ENCODE results near the gene SLC25A1. TPM values are rescaled to one million over a fixed set of nuclear protein-coding genes. Genes with fewer than 3 reads are reported as not detected.

Gene SLC25A1
- total and polyA plus RNA-seq, 2 donors from 2014 or later: 62.6 to 128 TPM

DNA sequence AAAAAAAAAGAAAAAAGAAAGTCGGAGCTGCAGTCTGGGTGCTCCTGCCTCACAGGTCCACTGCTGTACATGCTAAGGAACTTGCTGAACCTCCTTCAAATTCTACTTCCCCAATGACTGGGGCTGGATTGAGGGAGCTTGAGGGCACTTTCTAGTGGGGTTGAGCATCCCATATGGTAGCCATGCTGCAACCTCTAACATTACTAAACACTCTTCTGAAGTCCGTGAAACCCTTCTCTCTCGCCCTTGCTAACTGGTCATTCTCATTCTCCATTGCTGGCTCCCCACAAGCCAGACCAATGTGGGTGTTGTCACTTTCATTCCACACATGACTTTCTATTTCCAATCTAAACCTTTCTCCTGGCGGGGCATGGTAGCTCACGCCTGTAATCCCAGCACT is 35.3 kb downstream of the SLC25A1 start:
- peaks cover 5% of the 10 kb centered on the region for H3K27me3 ChIP-seq (ENCODE audit: control insufficient read depth, insufficient read depth, low read length)
- peak overlapping the region in 1 of 3 donors; percentile 98 for H3K4me3 ChIP-seq (ENCODE audit: low read length in 3 of 3)
- DNase-seq (no peak), FAIRE-seq (no peak)
- H3K4me1 ChIP-seq (ENCODE audit: control insufficient read depth in 2 of 3, insufficient read depth in 2 of 3, low read depth in 1 of 3, low read length in 3 of 3): peaks cover 0 to 8% (median 0%) of the 10 kb centered on the region in 3 donors
- no peak overlapping the region for H3K9ac ChIP-seq (ENCODE audit: low read length in 3 of 3)
- TF ChIP-seq, protein P1, sequence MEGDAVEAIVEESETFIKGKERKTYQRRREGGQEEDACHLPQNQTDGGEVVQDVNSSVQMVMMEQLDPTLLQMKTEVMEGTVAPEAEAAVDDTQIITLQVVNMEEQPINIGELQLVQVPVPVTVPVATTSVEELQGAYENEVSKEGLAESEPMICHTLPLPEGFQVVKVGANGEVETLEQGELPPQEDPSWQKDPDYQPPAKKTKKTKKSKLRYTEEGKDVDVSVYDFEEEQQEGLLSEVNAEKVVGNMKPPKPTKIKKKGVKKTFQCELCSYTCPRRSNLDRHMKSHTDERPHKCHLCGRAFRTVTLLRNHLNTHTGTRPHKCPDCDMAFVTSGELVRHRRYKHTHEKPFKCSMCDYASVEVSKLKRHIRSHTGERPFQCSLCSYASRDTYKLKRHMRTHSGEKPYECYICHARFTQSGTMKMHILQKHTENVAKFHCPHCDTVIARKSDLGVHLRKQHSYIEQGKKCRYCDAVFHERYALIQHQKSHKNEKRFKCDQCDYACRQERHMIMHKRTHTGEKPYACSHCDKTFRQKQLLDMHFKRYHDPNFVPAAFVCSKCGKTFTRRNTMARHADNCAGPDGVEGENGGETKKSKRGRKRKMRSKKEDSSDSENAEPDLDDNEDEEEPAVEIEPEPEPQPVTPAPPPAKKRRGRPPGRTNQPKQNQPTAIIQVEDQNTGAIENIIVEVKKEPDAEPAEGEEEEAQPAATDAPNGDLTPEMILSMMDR (IDR thresholded peaks at IDR 0.05; ENCODE audit: borderline replicate concordance, extremely low read depth, insufficient read depth): no peak
- no peak overlapping the region for H3K27ac ChIP-seq (ENCODE audit: low read depth in 2 of 2, low read length in 2 of 2)
- H3K9me3 ChIP-seq (ENCODE audit: control insufficient read depth in 2 of 3, insufficient read depth in 1 of 3, low read length in 3 of 3): no peaks in the 10 kb centered on the region
- peaks cover 10 to 41% (median 22%) of the 10 kb centered on the region in 3 donors for H3K36me3 ChIP-seq (ENCODE audit: control insufficient read depth in 2 of 3, insufficient read depth in 3 of 3, low read length in 3 of 3)
- intact Hi-C loops (cut with DNase I): no loop called here

DNA sequence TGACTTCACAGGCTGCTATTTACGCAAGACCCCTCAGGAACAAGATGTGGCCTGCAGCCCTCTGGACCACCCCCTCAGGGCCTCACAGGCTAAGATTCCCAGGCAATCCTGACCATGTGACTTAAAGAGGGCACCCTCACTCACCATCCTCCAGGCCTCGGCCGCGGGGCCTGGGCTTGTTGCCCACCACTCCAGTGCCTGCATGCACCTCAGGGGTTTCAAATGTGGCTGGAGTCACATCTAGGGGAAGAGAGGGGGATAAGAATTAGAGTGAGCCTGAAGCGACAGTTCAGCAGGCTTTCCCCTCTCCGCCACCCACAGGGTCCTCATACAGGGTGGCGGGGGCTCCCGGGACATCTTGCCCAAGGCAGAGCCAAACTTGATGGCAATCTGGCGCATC is 36.1 kb downstream of the SLC25A1 start:
- Histone ChIP-seq H3K27me3 (ENCODE audit: control insufficient read depth, insufficient read depth, low read length) (peaks cover under 1% of the 10 kb centered on the region), H3K4me3 (ENCODE audit: low read length in 3 of 3) (no peak overlapping the region), H3K36me3 (ENCODE audit: control insufficient read depth in 2 of 3, insufficient read depth in 3 of 3, low read length in 3 of 3) (peaks cover 10 to 49% (median 26%) of the 10 kb centered on the region in 3 donors), H3K27ac (ENCODE audit: low read depth in 2 of 2, low read length in 2 of 2) (no peak overlapping the region), H3K9ac (ENCODE audit: low read length in 3 of 3) (no peak overlapping the region), H3K4me1 (ENCODE audit: control insufficient read depth in 2 of 3, insufficient read depth in 2 of 3, low read depth in 1 of 3, low read length in 3 of 3) (peaks cover 0 to 8% (median 0%) of the 10 kb centered on the region in 3 donors), H3K9me3 (ENCODE audit: control insufficient read depth in 2 of 3, insufficient read depth in 1 of 3, low read length in 3 of 3) (no peaks in the 10 kb centered on the region)
- intact Hi-C loops (cut with DNase I): no loop called here
- TF ChIP-seq, protein P1 (IDR thresholded peaks at IDR 0.05; ENCODE audit: borderline replicate concordance, extremely low read depth, insufficient read depth): no peak
- FAIRE-seq: no peak
- no peak for DNase-seq

DNA sequence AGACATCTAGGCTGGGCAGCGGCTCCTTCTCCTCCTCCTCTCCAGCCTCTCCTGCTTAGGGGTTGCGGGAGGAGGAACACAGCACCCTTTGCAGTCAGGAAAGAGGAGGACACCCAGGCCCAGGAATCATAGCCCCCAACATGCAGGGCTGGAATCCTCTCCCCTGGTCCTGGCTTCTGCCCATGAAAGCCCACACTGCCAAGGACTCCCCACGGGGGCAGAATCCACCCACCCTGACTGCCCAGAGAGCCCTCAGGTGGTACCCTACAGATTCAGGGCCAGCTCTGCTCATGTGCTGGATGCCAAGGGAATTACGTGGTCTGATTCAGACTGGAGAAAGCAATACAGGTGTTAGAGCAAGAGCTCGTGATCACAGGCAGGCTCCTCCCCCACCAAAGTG is 38.6 kb downstream of the SLC25A1 start:
- no peaks in the 10 kb centered on the region for H3K27me3 ChIP-seq (ENCODE audit: control insufficient read depth, insufficient read depth, low read length)
- no peak overlapping the region for H3K4me3 ChIP-seq (ENCODE audit: low read length in 3 of 3)
- DNase-seq: no peak
- no peaks in the 10 kb centered on the region for H3K9me3 ChIP-seq (ENCODE audit: control insufficient read depth in 2 of 3, insufficient read depth in 1 of 3, low read length in 3 of 3)
- no peak overlapping the region for H3K27ac ChIP-seq (ENCODE audit: low read depth in 2 of 2, low read length in 2 of 2)
- H3K36me3 ChIP-seq (ENCODE audit: control insufficient read depth in 2 of 3, insufficient read depth in 3 of 3, low read length in 3 of 3): peaks cover 10 to 60% (median 32%) of the 10 kb centered on the region in 3 donors
- TF ChIP-seq, protein P1 (IDR thresholded peaks at IDR 0.05; ENCODE audit: borderline replicate concordance, extremely low read depth, insufficient read depth): no peak
- peaks cover 0 to 8% (median 0%) of the 10 kb centered on the region in 3 donors for H3K4me1 ChIP-seq (ENCODE audit: control insufficient read depth in 2 of 3, insufficient read depth in 2 of 3, low read depth in 1 of 3, low read length in 3 of 3)
- intact Hi-C loops (cut with DNase I): no loop called here
- no peak overlapping the region for H3K9ac ChIP-seq (ENCODE audit: low read length in 3 of 3)
- no peak for FAIRE-seq

DNA sequence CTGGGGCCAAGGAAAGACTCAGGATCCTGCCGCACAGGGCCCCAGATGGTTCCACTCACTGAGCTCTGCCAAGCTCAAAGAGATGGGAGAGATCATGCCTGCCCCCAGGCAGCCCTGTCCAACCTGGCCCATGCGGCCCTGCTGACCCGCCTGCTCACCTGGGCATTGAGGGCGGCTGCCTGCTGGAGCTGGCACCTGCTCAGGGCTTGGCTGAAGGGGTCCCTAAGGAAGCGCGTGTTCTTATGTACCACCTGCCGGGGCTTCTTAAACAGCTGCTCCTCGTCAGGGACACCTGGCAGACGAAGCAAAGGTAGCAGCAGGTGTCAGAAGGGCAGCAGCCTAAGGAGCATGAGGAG is 39.6 kb downstream of the SLC25A1 start:
- intact Hi-C loops (cut with DNase I): no loop called here
- Histone ChIP-seq H3K4me3 (ENCODE audit: low read length in 3 of 3) (no peak overlapping the region), H3K4me1 (ENCODE audit: control insufficient read depth in 2 of 3, insufficient read depth in 2 of 3, low read depth in 1 of 3, low read length in 3 of 3) (peaks cover 0 to 7% (median 0%) of the 10 kb centered on the region in 3 donors), H3K9me3 (ENCODE audit: control insufficient read depth in 2 of 3, insufficient read depth in 1 of 3, low read length in 3 of 3) (no peaks in the 10 kb centered on the region), H3K36me3 (ENCODE audit: control insufficient read depth in 2 of 3, insufficient read depth in 3 of 3, low read length in 3 of 3) (peaks cover 10 to 60% (median 36%) of the 10 kb centered on the region in 3 donors), H3K27me3 (ENCODE audit: control insufficient read depth, insufficient read depth, low read length) (no peaks in the 10 kb centered on the region), H3K27ac (ENCODE audit: low read depth in 2 of 2, low read length in 2 of 2) (no peak overlapping the region), H3K9ac (ENCODE audit: low read length in 3 of 3) (no peak overlapping the region)
- FAIRE-seq: no peak
- TF ChIP-seq, protein P1 (IDR thresholded peaks at IDR 0.05; ENCODE audit: borderline replicate concordance, extremely low read depth, insufficient read depth): no peak
- DNase-seq: no peak
